Measurements from ENCODE around the gene ZBED5.
"Not testable (repeated sequence)": the region's sequence is repeated elsewhere in the genome, so short reads cannot be mapped to it uniquely, and the experiment has no call there.

ZBED5 gene

GRCh38 chr11:10836884-10837283 lies 21.0 kb downstream of the ZBED5 start:
- DNase-seq: not testable (repeated sequence)

DNA sequence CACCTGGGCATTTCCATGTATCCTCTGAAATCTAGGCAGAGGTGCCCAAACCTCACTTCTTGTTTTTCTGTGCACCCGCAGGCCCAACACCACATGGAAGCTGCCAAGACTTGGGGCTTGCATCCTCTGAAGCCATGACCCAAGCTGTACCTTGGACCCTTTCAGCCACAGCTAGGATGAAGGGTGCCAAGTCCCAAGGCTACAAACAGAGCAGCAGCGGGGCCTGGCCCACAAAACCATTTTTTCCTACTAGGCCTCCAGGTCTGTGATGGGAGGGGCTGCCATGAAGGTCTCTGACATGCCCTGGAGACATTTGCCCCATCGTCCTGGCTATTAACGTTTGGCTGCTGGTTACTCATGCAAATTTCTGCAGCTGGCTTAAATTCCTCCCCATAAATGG lies 28.7 kb downstream of the ZBED5 start:
- no peak for DNase-seq

GRCh38 chr11:10828402-10828801 lies 29.5 kb downstream of the ZBED5 start:
- DNase-seq: no peak

DNA sequence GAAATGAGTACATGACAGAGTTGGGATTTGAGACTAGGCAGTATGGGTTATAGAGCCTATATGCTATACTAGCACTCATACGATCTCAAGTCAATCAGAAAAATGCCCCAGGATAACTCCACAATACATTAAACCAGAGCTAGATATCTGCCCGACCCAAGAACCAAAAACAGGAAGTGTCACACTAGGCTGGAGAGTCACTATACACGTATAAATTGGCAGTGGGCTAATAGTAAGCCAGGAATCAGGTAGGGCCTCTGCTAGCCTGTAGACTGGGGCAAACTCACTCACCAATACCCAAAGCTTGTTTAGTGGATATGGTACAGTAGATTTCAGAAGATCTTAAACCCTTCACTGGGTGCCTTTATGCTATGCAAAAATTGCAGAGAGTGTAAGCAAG lies 33.0 kb downstream of the ZBED5 start:
- DNase-seq: no peak

- no peak for DNase-seq
Measured at GRCh38 chr11:10823152-10823579, 34.7 kb downstream of the ZBED5 start.

DNA sequence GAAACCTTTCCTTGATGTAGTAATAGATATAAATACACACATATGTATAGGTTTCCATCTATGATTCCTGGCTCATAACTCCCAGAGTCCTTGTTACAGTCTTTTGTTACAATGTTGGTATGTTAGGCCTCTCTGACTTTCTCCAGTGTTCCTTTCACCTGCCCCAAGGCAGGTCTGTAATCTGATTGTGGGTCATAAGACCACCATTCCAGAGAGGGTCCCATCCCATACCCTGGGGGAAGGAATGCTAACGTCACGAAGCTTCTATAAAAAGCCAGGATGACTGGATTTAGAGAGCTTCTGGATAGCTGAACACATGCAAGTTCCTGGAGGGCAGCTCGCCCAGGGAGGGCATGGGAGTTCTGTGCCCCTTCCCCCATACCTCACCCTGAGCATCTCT lies 35.4 kb downstream of the ZBED5 start:
- not testable (repeated sequence) for DNase-seq

- DNase-seq: no peak
Measured at GRCh38 chr11:10818594-10818993, 39.3 kb downstream of the ZBED5 start.

DNA sequence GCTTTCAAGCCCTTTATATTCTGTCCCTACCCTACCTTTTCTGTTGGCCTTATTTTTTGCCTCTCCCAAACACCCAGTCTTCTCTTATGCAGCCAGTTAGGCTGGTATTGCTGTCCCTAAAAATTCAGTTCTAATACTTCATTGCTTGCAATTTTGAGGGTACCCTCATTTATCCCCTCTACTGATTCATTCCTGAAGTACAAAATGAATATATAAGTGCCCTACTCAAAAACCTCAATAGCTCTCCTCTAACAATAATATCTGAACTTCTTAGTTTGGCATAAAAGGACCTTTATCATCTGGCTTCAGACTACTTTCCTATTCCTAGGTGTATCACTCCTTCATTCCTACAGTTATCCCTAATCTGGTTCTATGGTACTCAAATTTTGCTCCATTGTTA lies 43.9 kb downstream of the ZBED5 start:
- no peak for DNase-seq

- no peak for DNase-seq
Measured at GRCh38 chr11:10809373-10810160, 48.3 kb downstream of the ZBED5 start.

GRCh38 chr11:10808553-10809372 lies 49.1 kb downstream of the ZBED5 start, which contains the start of gene EIF4G2:
Gene EIF4G2, minus strand, starts transcription at chr11:10808926.
- peak; percentile 94 for DNase-seq

DNA sequence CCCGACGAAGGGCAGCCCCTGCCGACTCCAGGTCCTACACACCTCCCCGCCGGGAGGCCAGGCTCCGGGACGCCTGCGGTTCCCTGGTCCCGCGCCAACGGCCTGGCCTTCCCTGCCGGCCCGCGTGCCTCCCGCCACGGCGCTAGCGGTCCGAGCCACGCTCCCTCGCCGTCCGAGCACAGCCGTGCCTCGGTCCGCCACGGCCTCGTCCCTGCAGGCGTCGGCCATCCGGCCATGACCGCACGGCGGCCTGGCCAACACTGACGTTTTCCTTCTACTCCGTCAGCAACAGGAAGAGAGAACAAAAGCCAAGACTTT lies 49.7 kb downstream of the ZBED5 start:
- no peak for DNase-seq

GRCh38 chr11:10807493-10808234 lies 50.2 kb downstream of the ZBED5 start:
- DNase-seq: peak; percentile 24

DNA sequence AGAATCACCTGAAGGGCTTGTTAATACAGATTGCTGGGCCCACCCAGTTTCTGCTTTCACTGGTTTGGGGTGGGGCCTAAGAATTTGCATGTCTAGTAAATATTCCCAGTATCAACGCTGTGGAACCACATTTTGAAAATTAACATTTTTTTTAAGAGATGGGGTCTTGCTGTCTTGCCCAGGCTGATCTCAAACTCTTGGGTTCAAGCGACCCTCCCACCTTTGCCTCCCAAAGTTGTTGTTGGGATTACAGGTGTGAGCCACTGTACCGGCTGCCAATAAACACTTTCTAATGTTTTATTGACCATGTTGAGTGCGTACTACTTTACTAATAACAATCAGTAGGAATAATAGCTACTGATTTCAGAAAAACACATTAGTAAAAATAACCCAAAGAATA lies 51.6 kb downstream of the ZBED5 start:
- DNase-seq: no peak

DNA sequence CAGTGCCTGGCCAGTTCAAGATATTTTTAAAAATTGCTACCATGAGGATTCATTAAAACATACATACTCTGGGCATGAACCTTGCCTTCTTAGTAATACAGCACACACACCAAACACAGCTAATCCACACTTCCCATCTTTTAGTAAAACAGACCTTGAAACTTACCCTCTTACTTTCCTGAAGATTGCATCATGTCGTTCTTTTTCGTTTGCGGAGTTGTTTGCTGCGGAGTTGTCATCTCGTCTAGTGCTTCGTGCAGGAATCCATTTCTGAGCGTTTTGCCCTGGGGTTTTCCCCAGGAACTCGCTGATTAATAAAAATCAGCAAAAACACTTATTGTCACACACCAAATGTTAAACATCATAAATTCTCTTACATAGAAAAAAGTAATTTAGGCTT lies 52.1 kb downstream of the ZBED5 start:
- DNase-seq: no peak

GRCh38 chr11:10803676-10804075 lies 54.2 kb downstream of the ZBED5 start:
- no peak for DNase-seq

Data from NCI-H748 treated with DMSO at 0.1 percent for 48 hours (cell line).